ENCODE data around the gene GNB1. TPM values are rescaled to one million over a fixed set of nuclear protein-coding genes. Genes with fewer than 3 reads are reported as not detected.

The GNB1 gene
- total and polyA plus RNA-seq, 9 of the 15 experiments (the other 6 are each of a cell fraction or from before 2014, with no cell fraction given): 34.3 to 388 (median 114) TPM

DNA sequence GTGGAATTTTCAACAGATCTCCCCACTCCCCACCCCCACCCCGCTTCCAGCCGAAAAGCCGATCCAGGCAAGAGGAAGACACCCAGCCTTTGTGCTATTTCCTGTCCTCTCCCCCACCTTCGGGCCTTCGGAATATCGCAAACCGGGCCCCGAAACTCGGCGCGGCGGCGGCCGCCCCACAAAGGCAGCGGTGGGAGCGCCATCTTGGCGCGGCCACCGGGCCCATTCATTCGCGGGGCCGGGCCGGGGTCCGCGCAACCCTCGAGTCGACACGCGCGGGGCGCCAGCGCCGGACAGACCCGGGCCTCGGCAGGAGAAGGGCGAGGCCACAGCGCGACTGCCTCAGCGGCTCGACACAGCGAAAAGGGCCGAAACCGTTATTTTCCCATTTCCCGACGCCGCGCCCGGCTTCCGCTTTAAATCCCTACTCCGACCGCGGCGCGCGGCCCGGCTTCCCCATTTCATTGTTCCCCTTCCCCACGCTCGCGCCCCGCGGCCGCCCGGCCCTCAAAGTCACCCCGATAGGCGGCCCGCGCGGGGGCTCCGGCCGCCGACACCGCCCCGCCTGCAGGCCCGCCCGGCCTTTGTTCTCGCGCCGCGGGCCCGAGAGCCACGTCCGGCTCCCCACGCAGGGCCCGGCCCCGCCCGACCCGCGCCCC, 911 bp downstream of the GNB1 start:
- 1% methylated on average over 42 of the region's 88 CpGs for WGBS (ENCODE audit: insufficient coverage, low coverage, missing lambda C conversion rate)
- H3K4me3 ChIP-seq: peak overlapping the region; percentile 85
- peaks cover 0 to 1% of the 10 kb centered on the region in 2 experiments; a peak in 1 of 5 replicates for H3K27me3 ChIP-seq (ENCODE audit: control insufficient read depth in 2 of 2, insufficient read depth in 2 of 2, low read length in 2 of 2)
- H3K4me2 ChIP-seq (ENCODE audit: insufficient read depth, low read length): peak overlapping the region; percentile 84
- ATAC-seq (peak; percentile 37), FAIRE-seq (no peak), DNase-seq (ENCODE audit: extremely low read depth in 1 of 4, low spot score in 3 of 4) (peak; percentile 52 to 74 (median 68))
- ChIA-PET POLR2A (no interaction called here), CTCF (ENCODE audit: low intra/inter-chr PET ratio) (no interaction called here)
- no TSS peak for BruUV-seq (replicated peaks)
- in situ Hi-C loops (cut with MboI) (no loop called here), intact Hi-C loops (cut with micrococcal nuclease) (no loop called here)
- no peaks in the 10 kb centered on the region for H3K9me3 ChIP-seq (replicated peaks; ENCODE audit: control insufficient read depth, insufficient read depth, low read depth, low read length)
- peaks cover 3% of the 10 kb centered on the region for H3K9me1 ChIP-seq (ENCODE audit: control insufficient read depth, insufficient read depth, low read length)
- peak overlapping the region; percentile 97 for H3K27ac ChIP-seq (ENCODE audit: extremely low read depth, low read depth, low read length)
- peak overlapping the region; percentile 93 to 100 for H3K9ac ChIP-seq (ENCODE audit: insufficient read depth in 1 of 2, low read depth in 2 of 2, low read length in 2 of 2)
- H4K20me1 ChIP-seq (replicated peaks; ENCODE audit: control insufficient read depth, insufficient read depth, low read length): peaks cover 19% of the 10 kb centered on the region
- peak overlapping the region; percentile 64 for H2AFZ ChIP-seq (ENCODE audit: low read depth, low read length)
- peaks cover 28 to 56% of the 10 kb centered on the region in 2 experiments for H3K4me1 ChIP-seq (replicated peaks in 1 of 2; ENCODE audit: control insufficient read depth in 2 of 2, insufficient read depth in 2 of 2, low read length in 2 of 2)
- peaks cover 15% of the 10 kb centered on the region for H3K36me3 ChIP-seq (ENCODE audit: control insufficient read depth, insufficient read depth, low read length)
- H3K79me2 ChIP-seq (ENCODE audit: control insufficient read depth, insufficient read depth, low read length): peaks cover 64% of the 10 kb centered on the region
- TF ChIP-seq KDM1A (IDR thresholded peaks at IDR 0.05): no peak
- TF ChIP-seq, protein P1, sequence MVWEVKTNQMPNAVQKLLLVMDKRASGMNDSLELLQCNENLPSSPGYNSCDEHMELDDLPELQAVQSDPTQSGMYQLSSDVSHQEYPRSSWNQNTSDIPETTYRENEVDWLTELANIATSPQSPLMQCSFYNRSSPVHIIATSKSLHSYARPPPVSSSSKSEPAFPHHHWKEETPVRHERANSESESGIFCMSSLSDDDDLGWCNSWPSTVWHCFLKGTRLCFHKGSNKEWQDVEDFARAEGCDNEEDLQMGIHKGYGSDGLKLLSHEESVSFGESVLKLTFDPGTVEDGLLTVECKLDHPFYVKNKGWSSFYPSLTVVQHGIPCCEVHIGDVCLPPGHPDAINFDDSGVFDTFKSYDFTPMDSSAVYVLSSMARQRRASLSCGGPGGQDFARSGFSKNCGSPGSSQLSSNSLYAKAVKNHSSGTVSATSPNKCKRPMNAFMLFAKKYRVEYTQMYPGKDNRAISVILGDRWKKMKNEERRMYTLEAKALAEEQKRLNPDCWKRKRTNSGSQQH (CRISPR knock-in tag; IDR thresholded peaks at IDR 0.05): peak; percentile 93; the same call in 1 of the 2 replicates
- peak; percentile 57 for TF ChIP-seq TAF1 (IDR thresholded peaks at IDR 0.05; ENCODE audit: control insufficient read depth, extremely low read depth, insufficient read depth, low read length, severe bottlenecking)
- no peak for TF ChIP-seq ZNF717 (CRISPR knock-in tag; IDR thresholded peaks at IDR 0.05)
- no peak for TF ChIP-seq ZNF224 (CRISPR knock-in tag; IDR thresholded peaks at IDR 0.05)
- TF ChIP-seq HDAC3 (IDR thresholded peaks at IDR 0.05; ENCODE audit: borderline replicate concordance, partially characterized antibody): no peak
- TF ChIP-seq STAT5A (IDR thresholded peaks at IDR 0.05; ENCODE audit: borderline replicate concordance, low read length): no peak; the same call in 1 of the 2 replicates
- no peak for TF ChIP-seq SRF (CRISPR knock-in tag; IDR thresholded peaks at IDR 0.05)
- no peak for TF ChIP-seq SLC30A9 (CRISPR knock-in tag; IDR thresholded peaks at IDR 0.05)
- peak; percentile 19 for TF ChIP-seq FUS (optimal IDR thresholded peaks at IDR 0.05; ENCODE audit: low read depth, low read length)
- TF ChIP-seq SAP30 (IDR thresholded peaks at IDR 0.05; ENCODE audit: borderline replicate concordance, insufficient read depth, low read depth, low read length, poor library complexity, severe bottlenecking): peak; percentile 97
- no peak for TF ChIP-seq NR4A1 (CRISPR knock-in tag; IDR thresholded peaks at IDR 0.05)
- TF ChIP-seq NR4A1 (tag; IDR thresholded peaks at IDR 0.05): no peak
- TF ChIP-seq, protein P2, sequence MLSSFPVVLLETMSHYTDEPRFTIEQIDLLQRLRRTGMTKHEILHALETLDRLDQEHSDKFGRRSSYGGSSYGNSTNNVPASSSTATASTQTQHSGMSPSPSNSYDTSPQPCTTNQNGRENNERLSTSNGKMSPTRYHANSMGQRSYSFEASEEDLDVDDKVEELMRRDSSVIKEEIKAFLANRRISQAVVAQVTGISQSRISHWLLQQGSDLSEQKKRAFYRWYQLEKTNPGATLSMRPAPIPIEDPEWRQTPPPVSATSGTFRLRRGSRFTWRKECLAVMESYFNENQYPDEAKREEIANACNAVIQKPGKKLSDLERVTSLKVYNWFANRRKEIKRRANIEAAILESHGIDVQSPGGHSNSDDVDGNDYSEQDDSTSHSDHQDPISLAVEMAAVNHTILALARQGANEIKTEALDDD (IDR thresholded peaks at IDR 0.05): no peak
- peak; percentile 72 for TF ChIP-seq KDM5B (IDR thresholded peaks at IDR 0.05; ENCODE audit: insufficient replicate concordance, low read depth, low read length)
- TF ChIP-seq GATAD2A (IDR thresholded peaks at IDR 0.05): 0 out of 2 replicates have a peak, but pooled peaks have one; percentile 34
- TF ChIP-seq, protein P3, sequence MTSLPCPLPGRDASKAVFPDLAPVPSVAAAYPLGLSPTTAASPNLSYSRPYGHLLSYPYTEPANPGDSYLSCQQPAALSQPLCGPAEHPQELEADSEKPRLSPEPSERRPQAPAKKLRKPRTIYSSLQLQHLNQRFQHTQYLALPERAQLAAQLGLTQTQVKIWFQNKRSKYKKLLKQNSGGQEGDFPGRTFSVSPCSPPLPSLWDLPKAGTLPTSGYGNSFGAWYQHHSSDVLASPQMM (CRISPR knock-in tag; IDR thresholded peaks at IDR 0.05): no peak
- TF ChIP-seq PML (IDR thresholded peaks at IDR 0.05; ENCODE audit: low read length): peak; percentile 33; the same call in 1 of the 2 replicates
- TF ChIP-seq TGIF2 (CRISPR knock-in tag; IDR thresholded peaks at IDR 0.05): 0 out of 2 replicates have a peak, but pooled peaks have one; percentile 10
